ENCODE results near the gene LRRC32.

DNA sequence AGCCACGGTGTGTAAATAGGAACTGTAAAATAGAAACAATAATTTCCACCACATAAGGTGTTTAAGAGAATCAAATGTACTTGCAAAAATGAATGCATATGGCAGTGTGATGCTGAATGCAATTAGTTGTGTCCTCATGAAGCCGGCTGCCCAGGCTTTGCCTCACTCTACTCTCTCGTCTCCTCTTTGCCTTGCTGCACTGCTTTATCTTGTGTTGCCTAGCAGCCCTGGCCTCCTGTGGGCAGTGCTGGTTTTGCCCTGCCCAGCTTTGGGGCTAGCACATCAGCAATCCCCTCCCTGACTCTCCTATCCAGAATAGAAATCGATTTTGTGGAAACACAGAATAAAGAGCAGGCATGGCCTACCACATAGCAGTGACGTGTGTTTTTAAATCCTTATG is 30.0 kb downstream of the LRRC32 start:
- TF ChIP-seq EZH2 (IDR thresholded peaks at IDR 0.05; ENCODE audit: borderline replicate concordance, control insufficient read depth, low read depth, low read length) (no peak), CEBPB (IDR thresholded peaks at IDR 0.05; ENCODE audit: borderline replicate concordance in 1 of 2, low read depth in 2 of 2, low read length in 2 of 2) (no peak), TAF1 (IDR thresholded peaks at IDR 0.05; ENCODE audit: borderline replicate concordance, low read depth, low read length) (no peak), ZZZ3 (IDR thresholded peaks at IDR 0.05; ENCODE audit: control insufficient read depth, insufficient read length, low read depth) (no peak), WRNIP1 (IDR thresholded peaks at IDR 0.05; ENCODE audit: borderline replicate concordance, low read depth, low read length) (no peak)
